NCI-H82 treated with DMSO at 0.1 percent for 48 hours (cell line): ENCODE results near the gene JUNB.

Experiments
- DNase-seq: peaks from one replicate; lab custom pipeline; 2025; ENCODE audit not compliant: unreplicated experiment; lab: John Stamatoyannopoulos, UW

The JUNB gene

DNA sequence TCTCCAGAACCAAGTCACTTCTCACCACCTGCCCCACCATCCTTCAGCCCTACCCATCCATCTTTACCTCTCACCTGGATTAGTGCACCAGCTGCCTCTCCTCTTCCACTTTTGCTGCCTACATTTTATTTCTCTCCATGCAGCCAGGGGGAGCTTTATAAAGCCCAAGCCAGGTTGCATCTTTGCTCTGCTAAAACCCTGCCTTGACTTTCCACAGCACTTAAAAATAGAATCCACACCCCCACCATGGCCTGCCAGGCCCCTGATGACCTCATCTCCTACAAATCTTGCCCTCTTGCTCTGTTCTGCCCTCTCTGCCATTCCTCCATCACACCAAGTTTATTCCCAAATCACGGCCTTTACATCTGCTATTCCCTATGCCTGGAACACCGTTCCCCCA, 17.7 kb upstream of the JUNB start:
- DNase-seq, result no peak

DNA sequence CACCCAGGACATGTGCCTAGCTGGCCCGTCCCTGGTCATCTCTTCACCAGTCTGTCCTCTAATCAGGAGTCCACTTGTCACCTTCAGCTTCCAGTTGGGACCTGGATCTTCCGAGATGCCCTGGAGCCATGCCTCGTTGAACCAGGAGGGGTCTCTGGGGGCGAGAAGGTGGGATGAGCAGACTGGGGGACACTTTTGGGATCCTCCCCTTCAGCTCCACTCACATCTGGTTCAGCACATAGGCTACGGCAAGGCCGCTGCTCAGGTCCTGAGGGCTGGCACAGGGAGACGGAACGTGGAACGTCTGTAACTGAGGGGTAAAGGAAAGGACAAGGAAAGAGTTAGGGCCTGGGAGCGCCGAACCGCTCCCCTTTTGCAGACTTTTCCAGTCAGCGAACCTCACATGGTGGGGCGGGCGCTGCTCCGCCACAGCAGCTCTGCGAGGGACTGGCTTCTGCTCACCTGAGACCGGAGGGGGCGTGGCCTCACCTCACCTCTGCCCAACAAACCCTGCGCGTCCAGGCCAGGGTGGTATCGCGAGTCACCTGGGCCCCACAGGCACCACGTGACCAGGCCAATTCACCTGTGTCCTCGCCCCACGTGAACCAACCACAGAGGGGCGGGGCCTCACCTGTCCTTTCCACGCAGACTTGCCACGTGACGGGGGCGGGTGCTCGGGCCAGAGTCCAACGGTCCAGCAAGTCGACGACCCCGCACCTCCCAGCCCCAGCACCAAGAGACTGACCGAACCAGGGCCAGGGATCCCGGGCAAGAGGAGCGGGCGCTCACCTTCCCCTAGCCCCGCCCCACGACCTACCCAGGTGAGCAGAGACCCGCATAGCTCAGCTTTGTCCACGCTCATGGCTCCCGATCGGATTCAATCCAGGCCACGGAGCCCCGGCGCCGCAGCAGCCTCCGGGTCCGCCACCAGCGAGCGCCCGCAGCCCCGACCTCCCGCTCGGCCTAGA, 16.4 kb upstream of the JUNB start, which contains the start of gene HOOK2:
HOOK2 (minus strand) TSS at position 965 of the 968 bp plus-strand sequence; CDS start at position 862, 103 bp downstream.
- DNase-seq, result no peak

DNA sequence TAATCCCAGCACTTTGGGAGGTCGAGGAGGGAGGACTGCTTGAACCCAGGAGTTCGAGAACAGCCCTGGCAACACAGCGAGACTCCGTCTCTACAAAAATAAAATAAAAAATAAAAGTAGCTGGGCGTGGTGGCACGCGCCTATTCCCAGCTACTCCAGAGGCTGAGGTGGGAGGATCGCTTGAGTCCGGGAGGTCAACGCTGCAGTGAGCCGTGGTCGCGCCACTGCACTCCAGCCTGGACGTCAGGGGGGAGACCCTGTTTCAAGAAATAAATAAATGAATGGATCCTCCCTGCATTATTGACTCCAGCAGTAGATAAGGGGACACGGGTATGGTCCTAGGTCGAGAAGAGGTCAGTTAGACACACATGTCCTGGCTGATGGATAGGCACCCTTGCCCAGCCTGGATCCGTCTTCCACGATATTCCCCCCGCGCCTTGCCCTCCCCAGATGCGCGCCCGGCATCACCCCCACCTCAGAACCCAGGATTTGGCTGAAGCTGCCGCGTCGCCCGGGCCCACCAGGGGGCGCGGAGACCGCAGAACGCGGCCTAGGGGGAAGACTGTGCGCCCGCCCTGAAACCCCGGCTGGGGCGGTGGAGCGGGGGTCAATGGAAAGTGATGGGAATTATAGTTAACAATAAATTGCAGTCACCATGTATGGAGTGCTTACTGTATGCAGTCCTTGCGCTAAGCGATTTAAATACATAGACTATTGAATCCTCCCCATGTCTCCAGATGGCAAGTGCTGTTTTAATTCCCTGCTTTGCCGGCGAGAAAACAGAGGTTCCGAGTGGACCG, 13.9 kb upstream of the JUNB start:
- DNase-seq, result peak; percentile 87

DNA sequence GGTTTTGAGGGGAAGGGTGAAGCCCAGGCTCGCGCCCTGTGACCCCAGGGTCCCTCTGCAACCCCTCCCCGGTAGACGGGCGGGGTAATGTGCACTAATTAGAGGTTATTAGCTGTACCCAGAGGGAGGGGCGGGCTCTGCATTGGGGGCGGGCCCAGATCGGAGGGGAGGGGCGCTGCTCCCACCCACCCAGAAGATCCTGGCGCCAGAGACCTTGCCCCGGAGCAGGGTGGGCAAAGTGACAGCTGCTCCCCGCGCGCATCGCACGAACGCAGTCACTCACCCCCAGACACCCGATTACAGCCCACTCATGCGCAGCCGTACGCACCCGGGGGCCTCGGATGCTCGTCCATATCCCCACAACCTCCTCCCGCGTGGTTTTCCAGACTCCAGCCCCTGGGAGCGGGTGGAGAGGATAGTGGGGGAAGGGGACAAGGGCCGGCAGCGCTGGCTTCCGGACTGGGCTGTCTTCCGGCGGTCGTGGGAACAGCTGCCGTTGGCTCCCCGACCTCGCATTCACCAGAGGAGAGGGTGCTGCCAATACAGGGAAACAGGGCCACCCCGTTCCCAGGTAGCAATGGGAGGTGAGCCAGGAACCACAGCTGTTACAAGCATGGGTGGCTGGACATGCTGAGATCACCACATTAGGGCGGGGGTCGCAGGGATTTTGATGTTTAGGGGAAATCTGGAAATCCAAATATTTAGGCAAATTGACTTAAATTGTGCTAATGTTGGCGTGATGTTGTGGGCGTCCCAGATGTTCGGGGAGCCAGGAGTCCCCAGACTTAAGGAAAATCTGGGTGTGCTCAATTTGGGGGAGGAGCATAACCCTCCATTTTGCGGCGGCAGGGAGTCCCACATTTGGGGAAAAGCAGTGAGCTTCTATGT, 13.0 kb upstream of the JUNB start:
- DNase-seq, result peak; percentile 86

DNA sequence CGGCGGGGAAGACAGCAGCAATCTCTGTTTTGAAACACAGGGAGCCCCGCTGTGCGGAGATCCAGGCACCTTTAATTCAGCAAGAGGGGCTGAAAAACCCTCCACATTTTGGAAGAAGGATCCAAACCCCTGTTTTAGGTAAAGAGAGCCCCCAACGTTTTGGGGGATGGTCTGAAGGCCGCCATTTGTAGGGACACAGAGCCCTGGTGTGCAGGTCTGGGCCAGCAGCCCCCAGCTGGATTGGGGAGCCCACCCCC, 12.5 kb upstream of the JUNB start:
- no peak for DNase-seq

DNA sequence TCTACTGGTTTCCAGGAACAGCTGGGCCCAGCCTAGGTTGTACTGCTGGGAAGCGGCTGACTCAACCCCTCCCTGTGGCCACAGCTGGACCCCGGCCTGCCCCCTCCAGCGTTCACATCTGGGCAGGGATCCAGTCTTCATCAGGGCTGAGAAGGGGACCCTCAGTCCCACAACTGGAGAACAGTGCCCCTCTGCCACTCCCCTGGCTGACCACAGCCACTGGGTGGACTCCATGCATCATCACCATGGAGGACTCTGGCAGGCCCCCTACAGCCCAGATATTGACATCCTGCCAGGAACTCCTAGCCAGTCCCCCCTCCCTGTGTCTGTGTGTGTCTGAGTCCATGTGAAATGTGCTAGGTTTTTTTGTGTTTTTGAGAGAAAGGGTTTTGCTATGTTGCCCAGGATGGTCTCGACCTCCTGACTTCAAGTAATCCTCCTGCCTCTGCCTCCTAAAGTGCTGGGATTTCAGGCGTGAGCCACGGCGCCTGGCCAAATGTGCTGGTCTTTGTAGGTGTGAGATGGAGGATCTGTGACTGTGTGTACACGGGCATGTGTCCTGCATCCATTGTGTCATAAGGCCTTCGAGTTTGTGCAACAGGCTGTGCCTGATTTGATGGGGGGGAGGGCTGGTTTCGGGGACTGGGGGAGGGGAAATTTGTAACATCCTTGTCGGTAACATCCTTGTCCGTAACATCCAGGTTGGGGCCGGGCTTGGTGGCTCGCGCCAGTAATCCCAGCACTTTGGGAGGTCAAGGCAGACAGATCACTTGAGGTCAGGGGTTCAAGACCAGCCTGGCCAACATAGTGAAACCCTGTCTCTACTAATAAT, 11.9 kb upstream of the JUNB start:
- DNase-seq, result peak; percentile 49

DNA sequence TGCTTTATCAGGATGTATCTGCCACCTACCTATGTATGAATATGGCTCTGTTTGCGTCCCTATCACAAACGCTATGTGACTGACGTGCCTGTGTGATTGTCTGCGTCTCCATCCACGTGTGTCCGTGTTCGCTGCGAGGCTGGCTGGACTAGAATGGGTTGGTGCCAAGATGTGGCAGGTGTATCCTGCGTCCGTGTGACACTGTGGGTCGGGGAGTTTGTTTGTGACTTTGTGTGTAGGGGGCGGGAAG, 9.2 kb upstream of the JUNB start:
- DNase-seq, result no peak

DNA sequence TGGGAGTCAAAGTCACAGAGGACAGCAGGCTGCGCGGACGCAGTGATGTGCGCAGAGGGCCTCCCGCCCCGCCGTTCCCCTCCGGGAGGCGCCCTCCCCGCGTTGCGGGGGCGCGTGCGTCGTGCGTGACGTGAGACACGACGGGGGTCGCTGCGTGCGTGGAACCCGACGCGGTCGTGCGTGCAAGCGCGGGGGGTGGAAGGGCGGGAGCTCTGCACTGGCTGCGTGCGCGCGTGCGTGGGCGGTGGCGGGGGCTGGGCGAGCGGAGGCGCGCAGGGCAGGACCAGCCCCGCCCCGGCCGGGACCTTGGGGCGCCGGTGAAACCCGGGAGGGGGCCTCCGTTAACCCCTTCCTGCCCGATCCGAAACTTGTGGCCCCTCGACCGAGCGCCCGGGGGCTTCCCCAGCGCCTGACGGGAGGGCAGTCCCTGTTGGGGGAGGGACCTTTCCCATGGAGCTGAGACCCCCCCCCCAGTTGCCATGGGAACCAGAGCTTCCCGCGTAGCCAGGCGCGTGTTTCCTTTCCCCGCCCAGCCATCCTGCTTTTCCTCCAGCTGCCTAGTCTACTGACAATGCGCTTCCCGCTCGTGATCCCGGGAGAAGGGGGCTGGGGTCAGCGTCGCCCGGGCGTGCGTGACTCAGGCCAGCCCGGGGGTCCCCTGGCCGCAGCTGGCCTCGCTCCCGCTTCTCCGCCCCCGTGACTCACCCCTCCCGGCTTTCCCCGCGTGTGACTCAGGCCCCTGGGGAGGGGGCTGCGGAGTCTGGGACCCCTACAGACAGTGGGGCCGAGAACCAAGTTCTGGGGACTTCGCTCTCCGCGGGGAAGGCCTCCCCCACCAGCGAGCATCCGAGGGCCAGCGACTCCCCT, 8.6 kb upstream of the JUNB start:
- DNase-seq, result peak; percentile 69

DNA sequence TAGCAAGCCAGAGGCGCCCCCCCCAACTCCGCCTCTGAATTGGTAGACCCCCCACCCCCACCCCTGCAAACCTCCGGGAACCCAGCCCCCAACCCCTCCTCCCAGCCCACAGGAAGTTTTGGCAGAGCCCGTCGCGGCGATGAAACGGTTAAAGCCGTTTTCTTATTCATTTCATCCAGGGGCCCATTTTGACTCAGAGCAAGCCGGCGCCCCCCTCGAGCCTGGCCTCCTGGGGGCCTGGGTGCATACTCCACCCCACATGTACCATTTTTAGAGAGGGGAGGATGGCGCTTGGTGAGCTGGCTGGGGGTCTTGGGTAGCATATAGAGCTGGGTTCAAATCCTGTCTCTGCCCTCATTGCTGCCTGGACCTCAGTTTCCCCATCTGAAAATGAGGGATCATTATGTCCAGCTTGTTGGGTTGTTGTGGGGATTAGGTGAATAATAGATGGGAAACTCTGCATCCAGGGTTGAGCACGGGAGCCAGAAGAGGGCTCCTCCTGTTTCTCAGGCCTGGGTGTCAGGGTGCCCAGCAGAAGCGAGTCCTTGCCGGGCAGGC, 7.9 kb upstream of the JUNB start:
- no peak for DNase-seq

DNA sequence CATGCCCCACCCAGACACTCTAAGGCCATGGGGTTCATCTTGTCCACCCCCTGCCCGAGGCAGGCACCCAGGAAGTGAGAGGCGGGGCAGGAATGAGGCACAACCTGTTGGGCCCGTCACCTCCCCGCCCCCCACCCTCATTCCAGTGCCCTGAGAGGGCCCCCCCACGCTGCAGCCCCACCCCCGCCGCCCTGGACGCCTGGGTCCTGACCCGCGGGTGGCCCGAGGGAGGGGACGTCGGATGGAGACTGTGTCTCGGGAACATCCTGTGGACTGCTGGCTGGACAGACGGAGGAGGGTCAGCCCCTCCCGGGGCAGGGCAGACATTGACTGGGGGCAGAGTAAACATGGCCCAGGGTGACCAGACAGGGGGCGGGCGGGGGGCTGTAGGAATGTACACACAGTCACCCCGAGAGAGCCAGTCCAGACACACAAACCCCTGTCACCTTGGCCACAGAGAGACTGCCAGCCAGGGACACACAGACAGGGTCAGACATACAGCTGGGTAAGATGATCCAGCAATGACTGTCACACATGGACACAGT, 7.4 kb upstream of the JUNB start:
- DNase-seq, result no peak

DNA sequence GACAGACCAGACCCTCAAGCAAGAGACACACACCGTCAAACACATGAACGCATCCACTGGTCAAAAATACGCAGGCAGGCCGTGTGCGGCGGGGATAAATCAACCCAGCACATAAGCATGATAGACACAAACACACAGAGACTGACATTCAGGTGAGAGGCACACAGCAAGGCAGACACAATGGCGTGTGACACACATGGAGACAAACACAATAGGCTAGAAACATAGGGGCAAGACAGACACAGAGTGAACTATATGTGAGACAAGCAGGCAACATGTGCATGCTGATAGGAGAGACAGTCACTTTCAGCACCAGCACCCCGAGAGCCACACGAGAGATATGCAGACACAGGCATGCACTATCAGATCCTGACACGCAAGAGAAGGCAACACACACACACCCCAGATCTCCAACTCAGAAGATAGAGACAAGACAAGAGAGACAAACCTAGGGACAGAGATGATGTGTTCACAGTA, 6.9 kb upstream of the JUNB start:
- DNase-seq, result no peak

DNA sequence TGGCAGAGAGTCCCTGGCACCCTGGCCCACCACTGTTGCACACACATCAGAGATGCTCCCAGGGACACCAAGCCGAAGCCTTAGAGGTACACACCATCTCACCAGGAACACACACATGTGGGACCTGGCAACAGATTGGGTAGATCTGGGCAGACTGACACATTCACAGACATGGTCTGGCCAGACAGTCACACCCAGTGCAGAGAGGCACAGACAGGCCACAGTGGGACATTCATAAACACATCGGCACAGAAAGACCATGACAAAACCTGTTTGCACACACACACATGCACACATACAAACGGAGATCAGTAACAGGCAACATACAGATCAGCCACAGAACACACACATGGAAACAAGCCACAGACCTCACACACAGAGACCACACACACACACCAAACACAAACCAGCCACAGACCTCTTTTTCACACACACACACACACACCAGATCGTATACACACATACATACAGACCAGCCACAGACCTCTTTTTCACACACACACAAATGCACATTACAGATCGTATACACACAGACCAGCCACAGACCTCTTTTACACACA, 6.3 kb upstream of the JUNB start:
- DNase-seq, result no peak

DNA sequence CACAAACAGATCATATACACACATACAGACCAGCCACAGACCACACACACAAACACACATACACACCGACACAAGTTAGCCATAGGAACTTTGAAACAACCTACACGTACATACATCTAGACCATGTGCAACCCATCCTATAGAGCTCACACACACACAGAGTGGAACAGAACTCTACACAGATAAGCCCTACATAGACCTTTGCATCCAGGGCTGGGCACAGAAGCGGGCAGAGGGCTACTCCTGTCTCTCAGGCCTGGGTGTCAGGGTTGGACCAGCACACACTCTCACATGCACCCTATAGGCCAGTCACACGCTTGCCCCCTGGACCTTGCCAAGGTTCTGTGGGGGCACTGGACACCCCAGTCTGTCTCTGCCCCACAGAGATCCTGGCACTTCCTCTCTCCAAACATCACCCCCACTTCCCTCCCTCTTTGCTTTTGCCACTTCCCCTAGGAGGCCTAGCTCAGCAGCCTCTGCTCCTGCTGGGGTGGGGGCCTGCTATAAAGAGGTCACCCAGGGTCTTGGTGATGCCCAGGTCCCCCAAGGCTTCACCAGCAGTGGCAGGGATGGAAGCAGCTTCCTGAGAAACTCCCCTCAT, 5.8 kb upstream of the JUNB start:
- DNase-seq, result no peak

DNA sequence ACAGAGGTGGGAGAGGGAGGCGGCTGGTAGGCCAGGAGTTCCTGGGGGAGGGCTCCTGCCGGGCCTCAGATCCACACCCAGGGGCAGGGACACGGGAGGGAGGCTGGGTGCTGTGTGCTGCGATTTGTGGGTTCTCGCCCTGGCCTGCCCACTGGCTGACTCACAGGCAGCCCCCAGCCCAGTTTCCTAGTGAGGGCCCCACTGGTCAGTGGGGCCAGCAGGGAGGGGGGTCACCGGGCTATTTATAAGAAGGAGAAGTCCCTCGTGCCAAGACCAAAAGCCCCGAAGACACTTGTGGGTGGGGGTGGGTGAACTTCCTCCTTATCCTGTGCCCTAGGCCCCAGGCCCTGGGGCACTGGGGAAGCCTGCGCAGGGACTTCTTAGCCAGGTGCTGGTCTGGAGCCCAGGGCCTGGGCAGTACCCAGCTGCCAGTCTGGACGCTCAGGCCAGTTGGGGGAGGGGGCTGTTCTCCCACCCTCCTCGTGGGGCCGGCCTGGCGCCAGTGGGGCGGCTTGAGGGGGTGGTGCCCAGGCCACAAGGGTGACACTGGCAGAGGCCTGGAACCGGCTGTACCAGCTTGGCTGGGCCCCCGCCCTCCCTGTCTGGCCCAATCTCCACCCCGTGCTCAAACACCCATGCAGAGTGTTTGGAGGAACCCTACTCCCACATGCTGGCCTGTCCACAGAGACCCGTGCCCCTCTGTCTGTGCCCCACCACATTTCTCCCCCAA, 5.0 kb upstream of the JUNB start:
- no peak for DNase-seq

DNA sequence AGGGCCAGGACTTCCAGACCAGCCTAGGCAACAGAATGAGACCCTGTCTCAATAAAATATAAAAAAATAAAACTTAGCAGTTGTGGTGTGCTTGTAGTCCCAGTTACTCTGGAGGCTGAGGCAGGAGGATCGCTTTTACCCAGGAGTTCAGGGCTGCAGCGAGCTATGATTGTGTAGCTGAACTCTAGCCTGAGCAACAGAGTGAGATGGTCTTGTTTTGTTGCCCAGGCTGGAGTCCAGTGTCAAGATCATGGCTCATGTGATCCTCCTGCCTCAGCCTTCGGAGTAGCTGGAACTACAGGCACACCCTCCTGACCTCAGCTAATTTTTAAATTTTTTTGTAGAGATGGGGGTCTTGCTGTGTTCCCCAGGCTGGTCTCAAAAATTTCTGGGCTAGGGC, 4.3 kb upstream of the JUNB start:
- DNase-seq, result no peak

DNA sequence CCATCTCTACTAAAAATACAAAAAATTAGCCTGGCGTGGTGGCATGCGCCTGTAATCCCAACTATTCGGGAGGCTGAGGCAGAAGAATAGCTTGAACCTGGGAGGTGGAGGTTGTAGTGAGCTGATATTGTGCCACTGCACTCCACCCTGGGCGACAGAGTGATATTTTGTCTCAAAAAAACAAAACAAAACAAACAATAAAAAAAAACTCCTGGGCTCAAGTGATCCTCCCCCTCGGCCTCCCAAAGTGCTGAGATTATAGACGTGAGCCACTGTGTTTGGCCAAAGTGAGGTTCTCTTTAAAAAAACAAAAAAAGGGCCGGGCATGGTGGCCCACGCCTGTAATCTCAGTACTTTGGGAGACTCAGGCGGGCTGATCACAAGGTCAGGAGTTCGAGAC, 3.8 kb upstream of the JUNB start:
- DNase-seq, result no peak

DNA sequence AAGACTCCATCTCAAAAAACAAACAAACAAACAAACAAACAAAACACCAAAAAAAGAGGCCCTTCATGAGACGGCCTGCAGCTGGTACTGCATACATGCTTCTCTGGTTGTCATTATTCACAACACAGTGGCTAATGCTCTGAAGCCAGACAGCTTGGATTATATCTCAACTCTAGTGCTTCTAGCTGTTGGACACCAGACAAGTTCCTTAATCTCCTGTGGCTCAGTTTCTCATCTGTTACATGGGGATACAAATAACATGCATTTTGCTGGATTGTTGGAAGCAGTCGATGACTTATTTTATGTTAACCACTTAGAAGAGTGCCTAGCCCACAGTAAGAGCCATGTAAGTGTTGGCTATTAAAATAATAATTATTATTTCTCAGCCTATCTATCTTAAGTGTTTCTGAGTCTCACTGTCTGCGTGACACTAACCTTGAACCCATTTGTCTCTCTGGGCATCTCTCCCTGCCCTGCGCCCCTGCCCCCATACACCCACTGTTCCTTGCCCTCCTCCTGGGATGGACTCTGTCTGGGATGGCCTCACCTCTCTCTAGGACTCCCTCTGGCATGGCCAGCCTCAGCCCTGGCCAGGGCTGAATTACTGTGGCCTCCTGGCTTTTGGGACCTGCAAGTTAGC, 3.1 kb upstream of the JUNB start:
- peak; percentile 75 for DNase-seq
